ENCODE measurements around the gene ZNF529.

DNA sequence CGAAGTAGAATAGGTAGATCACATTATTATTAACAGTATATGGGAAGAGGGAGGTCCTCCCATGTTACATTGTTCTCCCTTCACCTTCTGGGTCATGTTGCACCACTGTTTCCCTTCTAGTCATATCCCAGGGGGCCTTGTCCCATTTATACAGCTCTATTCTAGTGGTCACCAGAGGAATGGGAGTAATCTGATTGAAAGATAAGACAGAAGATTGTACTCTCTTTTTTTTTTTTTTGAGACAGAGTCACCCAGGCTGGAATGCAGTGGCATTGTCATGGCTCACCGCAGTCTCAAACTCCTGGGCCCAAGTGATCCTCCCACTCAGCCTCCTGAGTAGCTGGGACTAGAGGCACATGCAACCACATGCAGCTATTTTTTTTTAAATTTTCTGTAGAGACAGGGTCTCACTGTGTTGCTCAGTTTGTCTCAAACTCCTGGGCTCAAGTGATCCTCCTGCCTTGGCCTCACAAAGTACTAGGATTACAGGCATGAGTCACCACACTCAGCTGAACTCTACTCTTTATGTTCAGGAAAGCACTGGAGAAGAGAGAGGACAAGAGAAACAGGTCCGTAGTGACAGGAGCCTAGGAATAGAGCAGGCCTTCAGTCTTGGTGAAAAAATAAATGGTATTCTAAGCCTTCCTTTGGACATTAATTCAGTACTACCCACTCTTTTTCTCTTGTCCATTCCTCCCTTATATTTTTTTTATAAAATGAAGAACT, 4.3 kb upstream of the ZNF529 start:
- TF ChIP-seq, protein P1, sequence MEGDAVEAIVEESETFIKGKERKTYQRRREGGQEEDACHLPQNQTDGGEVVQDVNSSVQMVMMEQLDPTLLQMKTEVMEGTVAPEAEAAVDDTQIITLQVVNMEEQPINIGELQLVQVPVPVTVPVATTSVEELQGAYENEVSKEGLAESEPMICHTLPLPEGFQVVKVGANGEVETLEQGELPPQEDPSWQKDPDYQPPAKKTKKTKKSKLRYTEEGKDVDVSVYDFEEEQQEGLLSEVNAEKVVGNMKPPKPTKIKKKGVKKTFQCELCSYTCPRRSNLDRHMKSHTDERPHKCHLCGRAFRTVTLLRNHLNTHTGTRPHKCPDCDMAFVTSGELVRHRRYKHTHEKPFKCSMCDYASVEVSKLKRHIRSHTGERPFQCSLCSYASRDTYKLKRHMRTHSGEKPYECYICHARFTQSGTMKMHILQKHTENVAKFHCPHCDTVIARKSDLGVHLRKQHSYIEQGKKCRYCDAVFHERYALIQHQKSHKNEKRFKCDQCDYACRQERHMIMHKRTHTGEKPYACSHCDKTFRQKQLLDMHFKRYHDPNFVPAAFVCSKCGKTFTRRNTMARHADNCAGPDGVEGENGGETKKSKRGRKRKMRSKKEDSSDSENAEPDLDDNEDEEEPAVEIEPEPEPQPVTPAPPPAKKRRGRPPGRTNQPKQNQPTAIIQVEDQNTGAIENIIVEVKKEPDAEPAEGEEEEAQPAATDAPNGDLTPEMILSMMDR (IDR thresholded peaks at IDR 0.05): no peak
- TF ChIP-seq POLR2A (IDR thresholded peaks at IDR 0.05): no peak

Measured in body of pancreas (tissue), 4 donors.